Mesenchymal stem cell (in vitro differentiated cells and primary cell): Measurements from ENCODE around the gene EFCAB9.
"Not testable (repeated sequence)": the region's sequence is repeated elsewhere in the genome, so short reads cannot be mapped to it uniquely, and the experiment has no call there.

Experiments used
- DNase-seq: peaks from one replicate; pipeline ENCODE4 v3.0.0-alpha.2; 2013
- H2AFZ ChIP-seq: one replicate; pipeline ENCODE4 v1.6.1; 2013; ENCODE audit warnings: low read depth, mild to moderate bottlenecking, control low read depth, inconsistent platforms, low read length, moderate library complexity
- H2AK5ac ChIP-seq: 2 replicates; pipeline ENCODE4 v1.6.1; 2013; ENCODE audit warnings: low read length, moderate library complexity, mild to moderate bottlenecking, inconsistent platforms; ENCODE audit not compliant: severe bottlenecking
- H2BK120ac ChIP-seq: one replicate; pipeline ENCODE4 v1.6.1; 2013; ENCODE audit warnings: low read depth, mild to moderate bottlenecking, inconsistent platforms, low read length, moderate library complexity
- H2BK12ac ChIP-seq, 2 experiments: one replicate each; pipeline ENCODE4 v1.6.1; 2013; ENCODE audit warnings: inconsistent platforms in 2 of 2, low read length in 2 of 2, mild to moderate bottlenecking in 2 of 2, moderate library complexity in 2 of 2, control low read depth in 1 of 2
- H2BK15ac ChIP-seq: one replicate; pipeline ENCODE4 v1.6.1; 2013; ENCODE audit warnings: mild to moderate bottlenecking, low read depth, inconsistent platforms; ENCODE audit not compliant: poor library complexity, severe bottlenecking
- H2BK5ac ChIP-seq: 2 replicates; pipeline ENCODE4 v1.6.1; 2013; ENCODE audit warnings: low read depth, mild to moderate bottlenecking, low read length, control low read depth, inconsistent platforms; ENCODE audit not compliant: poor library complexity, severe bottlenecking
- H3K14ac ChIP-seq, 2 experiments: one replicate each; pipeline ENCODE4 v1.6.1; 2013; ENCODE audit warnings: inconsistent platforms in 2 of 2, low read length in 2 of 2, control low read depth in 1 of 2, mild to moderate bottlenecking in 1 of 2, moderate library complexity in 1 of 2
- H3K18ac ChIP-seq, 2 experiments: one replicate each; pipeline ENCODE4 v1.6.1; 2013; ENCODE audit warnings: inconsistent platforms in 2 of 2, low read length in 2 of 2, control low read depth in 1 of 2, low read depth in 1 of 2, mild to moderate bottlenecking in 1 of 2
- H3K23ac ChIP-seq, 2 experiments: one replicate each; pipeline ENCODE4 v1.6.1; 2013; ENCODE audit warnings: inconsistent platforms in 2 of 2, low read length in 2 of 2, mild to moderate bottlenecking in 2 of 2, moderate library complexity in 2 of 2, control low read depth in 1 of 2
- H3K27ac ChIP-seq: 2 replicates; pipeline ENCODE4 v1.5.1; 2013; ENCODE audit warnings: mild to moderate bottlenecking, moderate library complexity, low read length, control low read depth, inconsistent platforms; ENCODE audit not compliant: poor library complexity, severe bottlenecking
- H3K27me3 ChIP-seq, 2 experiments: 2 replicates each; pipeline versions ENCODE4 v1.6.1 to v1.7.0; 2013; ENCODE audit warnings: low read length in 2 of 2, mild to moderate bottlenecking in 2 of 2, moderate library complexity in 2 of 2, control low read depth in 1 of 2, inconsistent platforms in 1 of 2; ENCODE audit not compliant: control insufficient read depth in 1 of 2, insufficient read depth in 1 of 2
- H3K36me3 ChIP-seq, 2 experiments: 2 replicates each; pipeline versions ENCODE4 v1.6.1 to v1.7.0; 2013; ENCODE audit warnings: low read length in 2 of 2, control low read depth in 1 of 2, inconsistent platforms in 1 of 2, low read depth in 1 of 2, mild to moderate bottlenecking in 1 of 2; ENCODE audit not compliant: insufficient read depth in 2 of 2, control insufficient read depth in 1 of 2
- H3K4ac ChIP-seq, 2 experiments: one replicate each; pipeline ENCODE4 v1.6.1; 2013; ENCODE audit warnings: inconsistent platforms in 2 of 2, low read length in 2 of 2, mild to moderate bottlenecking in 2 of 2, moderate library complexity in 2 of 2, control low read depth in 1 of 2, low read depth in 1 of 2
- H3K4me1 ChIP-seq: 2 replicates; pipeline ENCODE4 v1.6.1; 2013; ENCODE audit warnings: low read depth, low read length, control low read depth; ENCODE audit not compliant: control insufficient read depth, insufficient read depth
- H3K4me2 ChIP-seq: 2 replicates; pipeline ENCODE4 v1.6.1; 2013; ENCODE audit warnings: low read length, mild to moderate bottlenecking, inconsistent platforms; ENCODE audit not compliant: poor library complexity, severe bottlenecking
- H3K4me3 ChIP-seq, 2 experiments: 2 replicates each; pipeline versions ENCODE4 v1.5.1 to v1.7.0; 2013; ENCODE audit warnings: low read length in 2 of 2, mild to moderate bottlenecking in 2 of 2, control low read depth in 1 of 2, low read depth in 1 of 2; ENCODE audit not compliant: insufficient read depth in 1 of 2
- H3K79me1 ChIP-seq: replicated peaks from 2 replicates; pipeline ENCODE4 v1.6.1; 2013; ENCODE audit warnings: mild to moderate bottlenecking, control low read depth, low read length, inconsistent platforms; ENCODE audit not compliant: poor library complexity, severe bottlenecking
- H3K9ac ChIP-seq: 2 replicates; pipeline ENCODE4 v1.7.0; 2013; ENCODE audit warnings: mild to moderate bottlenecking, low read length, moderate library complexity
- H3K9me3 ChIP-seq: 2 replicates; pipeline ENCODE4 v1.7.0; 2013; ENCODE audit warnings: mild to moderate bottlenecking, low read length; ENCODE audit not compliant: control insufficient read depth
- H4K8ac ChIP-seq: one replicate; pipeline ENCODE4 v1.6.1; 2013; ENCODE audit warnings: inconsistent platforms, mild to moderate bottlenecking, low read length, moderate library complexity
- H4K91ac ChIP-seq: one replicate; pipeline ENCODE4 v1.6.1; 2013; ENCODE audit warnings: mild to moderate bottlenecking, low read length, inconsistent platforms
- WGBS: methylation state at CpG from one replicate; pipeline ENCODE4 v1.1.7; 2013; ENCODE audit warnings: mixed read lengths; 5-methylcytosine and 5-hydroxymethylcytosine counted together

Gene EFCAB9

GRCh38 chr5:172194985-172195774 is 1.2 kb downstream of the EFCAB9 start:
- Histone ChIP-seq H4K91ac (no peak overlapping the region), H3K18ac (peak overlapping the region in 1 of 2 experiments; percentile 21), H2BK12ac (no peak overlapping the region), H2AK5ac (no peak overlapping the region), H3K27me3 (peaks cover 0 to 2% of the 10 kb centered on the region in 2 experiments), H3K9ac (no peak overlapping the region), H2BK15ac (no peak overlapping the region), H3K23ac (no peak overlapping the region), H3K9me3 (no peaks in the 10 kb centered on the region), H3K27ac (no peak overlapping the region), H3K36me3 (no peaks in the 10 kb centered on the region), H2BK120ac (no peak overlapping the region), H3K4ac (no peak overlapping the region), H3K79me1 (peaks cover 3% of the 10 kb centered on the region), H3K4me1 (no peaks in the 10 kb centered on the region), H2AFZ (no peak overlapping the region), H3K4me3 (no peak overlapping the region), H4K8ac (peak overlapping the region; percentile 37), H3K4me2 (no peak overlapping the region), H3K14ac (no peak overlapping the region), H2BK5ac (no peak overlapping the region)
- 83% methylated on average over 6 of the region's 6 CpGs for WGBS
- no peak for DNase-seq

DNA sequence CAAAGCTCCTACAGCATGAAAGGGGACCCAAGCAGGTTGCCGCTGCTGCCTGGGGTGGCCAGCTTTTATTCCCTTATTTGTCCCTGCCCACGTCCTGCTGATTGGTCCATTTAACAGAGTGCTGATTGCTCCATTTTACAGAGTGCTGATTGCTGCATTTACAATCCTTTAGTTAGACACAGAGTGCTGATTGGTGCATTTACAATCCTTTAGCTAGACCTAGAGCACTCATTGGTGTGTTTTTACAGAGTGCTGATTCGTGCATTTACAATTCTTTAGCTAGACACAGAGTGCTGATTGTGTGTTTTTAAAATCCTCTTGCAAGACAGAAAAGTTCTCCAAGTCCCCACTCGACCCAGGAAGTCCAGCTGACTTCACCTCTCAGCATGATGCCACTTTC is 3.8 kb downstream of the EFCAB9 start:
- not testable (repeated sequence) for H3K27ac ChIP-seq, DNase-seq, H3K4me2 ChIP-seq, H3K4me1 ChIP-seq, H2BK120ac ChIP-seq, H3K9me3 ChIP-seq, H2BK12ac ChIP-seq, H3K23ac ChIP-seq, H4K91ac ChIP-seq, H3K27me3 ChIP-seq, H2AK5ac ChIP-seq, H3K36me3 ChIP-seq, H2AFZ ChIP-seq, H3K4ac ChIP-seq, H3K9ac ChIP-seq, H3K4me3 ChIP-seq, H3K14ac ChIP-seq, H2BK15ac ChIP-seq, H2BK5ac ChIP-seq, H4K8ac ChIP-seq, H3K79me1 ChIP-seq, H3K18ac ChIP-seq
- WGBS, result 85% methylated on average over 4 of the region's 4 CpGs

DNA sequence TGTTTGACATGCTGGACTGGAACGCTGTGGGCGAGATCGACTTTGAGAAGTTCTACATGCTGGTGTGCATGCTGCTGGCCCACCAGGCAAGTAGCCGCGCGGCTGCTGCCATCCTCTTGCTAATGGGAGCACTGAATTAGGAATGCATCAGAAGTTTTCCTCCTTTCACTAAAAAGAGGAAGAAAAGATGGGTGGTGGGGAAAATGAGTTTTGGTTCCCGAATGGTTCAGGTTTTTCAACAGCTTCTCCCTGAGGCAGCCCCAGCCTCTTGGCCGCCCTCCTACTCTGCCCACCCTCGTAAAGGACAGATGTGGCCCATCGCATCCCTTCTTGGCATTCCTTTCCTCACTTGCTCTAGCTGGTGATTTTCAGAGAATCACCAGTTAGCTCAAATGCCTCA is 5.5 kb downstream of the EFCAB9 start:
- H2BK12ac ChIP-seq, result no peak overlapping the region
- no peaks in the 10 kb centered on the region for H3K36me3 ChIP-seq
- H2BK15ac ChIP-seq, result no peak overlapping the region
- H4K91ac ChIP-seq, result no peak overlapping the region
- no peak overlapping the region for H4K8ac ChIP-seq
- peaks cover 1% of the 10 kb centered on the region for H3K79me1 ChIP-seq
- no peak overlapping the region for H3K14ac ChIP-seq
- no peak overlapping the region for H3K23ac ChIP-seq
- no peak overlapping the region for H3K4me3 ChIP-seq
- no peak overlapping the region for H3K27ac ChIP-seq
- H2AK5ac ChIP-seq, result no peak overlapping the region
- no peak for DNase-seq
- peaks cover 0 to 2% of the 10 kb centered on the region in 2 experiments for H3K27me3 ChIP-seq
- no peaks in the 10 kb centered on the region for H3K4me1 ChIP-seq
- H3K18ac ChIP-seq, result no peak overlapping the region
- H2BK5ac ChIP-seq, result no peak overlapping the region
- no peak overlapping the region for H2BK120ac ChIP-seq
- 96% methylated on average over 10 of the region's 10 CpGs for WGBS
- no peak overlapping the region for H3K4me2 ChIP-seq
- H2AFZ ChIP-seq, result no peak overlapping the region
- no peak overlapping the region for H3K9ac ChIP-seq
- H3K9me3 ChIP-seq, result no peaks in the 10 kb centered on the region
- no peak overlapping the region for H3K4ac ChIP-seq

DNA sequence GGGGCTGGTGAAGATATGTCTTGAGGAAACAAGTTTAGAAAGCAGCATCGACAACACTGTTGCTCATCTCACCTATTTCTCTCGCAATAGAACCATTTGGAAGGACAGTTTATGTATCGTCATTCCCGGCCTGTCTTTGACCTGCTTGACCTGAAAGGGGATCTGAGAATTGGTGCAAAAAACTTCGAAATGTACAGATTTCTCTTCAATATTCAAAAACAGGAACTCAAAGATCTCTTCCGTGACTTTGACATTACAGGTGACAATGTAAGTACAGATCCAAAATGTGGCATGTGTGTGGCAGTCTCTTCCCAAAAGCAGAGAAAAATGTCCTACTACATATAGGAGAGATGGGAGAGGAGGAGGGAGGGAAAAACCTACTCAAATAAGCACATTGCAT is 6.5 kb downstream of the EFCAB9 start:
- Histone ChIP-seq H4K91ac (no peak overlapping the region), H2BK12ac (no peak overlapping the region)
- 98% methylated on average over 4 of the region's 6 CpGs for WGBS

More for the DNA sequence above, 6.5 kb downstream of the EFCAB9 start:
- H3K4me2 ChIP-seq, result no peak overlapping the region
- H2BK15ac ChIP-seq, result no peak overlapping the region
- no peak overlapping the region for H2AK5ac ChIP-seq
- no peak overlapping the region for H3K4me3 ChIP-seq
- no peak overlapping the region for H3K4ac ChIP-seq
- H3K79me1 ChIP-seq, result peaks cover 3% of the 10 kb centered on the region
- H4K8ac ChIP-seq, result no peak overlapping the region
- no peak overlapping the region for H2BK120ac ChIP-seq
- H3K14ac ChIP-seq, result no peak overlapping the region
- H3K36me3 ChIP-seq, result no peaks in the 10 kb centered on the region
- H3K18ac ChIP-seq, result no peak overlapping the region
- no peak overlapping the region for H3K27ac ChIP-seq
- H3K27me3 ChIP-seq, result peaks cover 0 to under 1% of the 10 kb centered on the region in 2 experiments
- H2BK5ac ChIP-seq, result no peak overlapping the region
- no peak overlapping the region for H3K23ac ChIP-seq
- no peak overlapping the region for H3K9ac ChIP-seq
- no peak overlapping the region for H2AFZ ChIP-seq
- no peaks in the 10 kb centered on the region for H3K9me3 ChIP-seq
- H3K4me1 ChIP-seq, result no peaks in the 10 kb centered on the region
- no peak for DNase-seq
